C4-2B (cell line): ENCODE measurements around the gene FSTL5.

Experiments
- H3K27ac ChIP-seq: fragments of 450-650 bp; 2 replicates; pipeline ENCODE4 v1.5.1; 2017
- ZFX ChIP-seq: fragments of 450-650 bp; IDR thresholded peaks from 2 replicates; pipeline ENCODE4 v1.6.1; 2017
- TF ChIP-seq, protein P1 (sequence below): fragments of 450-650 bp; conservative IDR thresholded peaks from 2 replicates; pipeline ENCODE4 v1.5.1; 2017; ENCODE audit warnings: mild to moderate bottlenecking

The FSTL5 gene

GRCh38 chr4:161936625-161937550 lies 226.9 kb downstream of the FSTL5 start:
- H3K27ac ChIP-seq, result no peak overlapping the region
- TF ChIP-seq, protein P1, sequence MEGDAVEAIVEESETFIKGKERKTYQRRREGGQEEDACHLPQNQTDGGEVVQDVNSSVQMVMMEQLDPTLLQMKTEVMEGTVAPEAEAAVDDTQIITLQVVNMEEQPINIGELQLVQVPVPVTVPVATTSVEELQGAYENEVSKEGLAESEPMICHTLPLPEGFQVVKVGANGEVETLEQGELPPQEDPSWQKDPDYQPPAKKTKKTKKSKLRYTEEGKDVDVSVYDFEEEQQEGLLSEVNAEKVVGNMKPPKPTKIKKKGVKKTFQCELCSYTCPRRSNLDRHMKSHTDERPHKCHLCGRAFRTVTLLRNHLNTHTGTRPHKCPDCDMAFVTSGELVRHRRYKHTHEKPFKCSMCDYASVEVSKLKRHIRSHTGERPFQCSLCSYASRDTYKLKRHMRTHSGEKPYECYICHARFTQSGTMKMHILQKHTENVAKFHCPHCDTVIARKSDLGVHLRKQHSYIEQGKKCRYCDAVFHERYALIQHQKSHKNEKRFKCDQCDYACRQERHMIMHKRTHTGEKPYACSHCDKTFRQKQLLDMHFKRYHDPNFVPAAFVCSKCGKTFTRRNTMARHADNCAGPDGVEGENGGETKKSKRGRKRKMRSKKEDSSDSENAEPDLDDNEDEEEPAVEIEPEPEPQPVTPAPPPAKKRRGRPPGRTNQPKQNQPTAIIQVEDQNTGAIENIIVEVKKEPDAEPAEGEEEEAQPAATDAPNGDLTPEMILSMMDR, result no peak
- TF ChIP-seq ZFX, result no peak

- TF ChIP-seq ZFX, result no peak
- TF ChIP-seq, protein P1, result no peak
- H3K27ac ChIP-seq, result no peak overlapping the region
These were observed 232.7 kb downstream of the FSTL5 start for GRCh38 chr4:161931089-161931488.

DNA sequence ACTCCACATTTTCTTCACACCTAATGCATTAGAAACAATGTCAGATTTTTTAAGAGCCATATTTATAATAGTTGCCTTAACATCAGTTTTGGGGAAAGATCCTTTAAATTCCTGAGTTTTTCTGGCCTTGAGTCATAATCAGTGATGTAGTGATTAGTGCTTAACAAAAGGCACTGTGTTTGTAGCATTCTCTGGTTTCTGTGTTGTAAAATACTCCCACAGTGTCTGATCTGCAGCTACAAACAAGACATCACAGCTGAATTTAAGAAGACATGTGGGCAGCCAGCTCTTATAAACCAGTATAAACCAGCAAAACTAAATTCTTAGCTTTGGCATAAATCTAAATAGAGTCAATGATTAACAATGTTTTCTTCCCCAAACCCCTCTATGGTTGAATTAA lies 233.8 kb downstream of the FSTL5 start:
- TF ChIP-seq ZFX, result no peak
- TF ChIP-seq, protein P1, result no peak
- no peak overlapping the region for H3K27ac ChIP-seq

- no peak overlapping the region for H3K27ac ChIP-seq
- TF ChIP-seq, protein P1, result no peak
- TF ChIP-seq ZFX, result no peak
These were observed 237.6 kb downstream of the FSTL5 start for GRCh38 chr4:161926033-161926828.

DNA sequence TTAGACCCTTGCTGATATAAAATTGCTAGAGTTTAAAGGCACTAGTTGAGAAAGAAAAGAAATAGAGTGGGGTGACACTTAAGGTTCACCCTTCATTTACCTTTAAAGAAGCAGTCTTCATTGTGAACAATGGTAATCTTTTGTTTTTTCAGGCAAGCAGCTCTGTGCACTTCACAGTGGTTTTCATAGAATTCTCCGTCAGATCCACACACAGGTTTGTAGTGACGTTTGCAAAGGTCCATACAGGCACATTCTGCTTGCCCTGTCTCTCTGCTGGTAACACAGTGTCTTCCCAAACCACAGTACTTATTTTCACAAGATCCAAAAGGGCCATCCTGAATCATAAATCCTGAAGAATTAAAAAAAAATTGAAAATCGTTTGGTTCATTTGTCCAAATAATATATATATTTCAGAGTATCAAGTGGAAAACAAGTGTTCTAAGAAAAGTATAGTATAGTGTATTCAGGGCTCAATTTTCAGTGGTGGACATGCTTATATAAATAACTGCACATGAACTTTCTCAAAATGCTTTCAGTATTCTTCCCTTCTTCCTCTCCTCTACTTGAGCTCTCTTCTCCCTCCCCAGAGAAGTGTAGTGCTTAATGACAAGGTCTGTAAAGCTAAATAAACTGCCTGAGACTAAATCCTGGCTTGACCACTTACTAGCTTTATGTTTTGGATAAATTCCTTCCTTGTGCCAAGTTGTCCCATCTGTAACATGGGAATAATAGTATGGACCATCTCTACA lies 243.3 kb downstream of the FSTL5 start:
- no peak overlapping the region for H3K27ac ChIP-seq
- TF ChIP-seq, protein P1, result no peak
- no peak for TF ChIP-seq ZFX

GRCh38 chr4:161919442-161920220 lies 244.2 kb downstream of the FSTL5 start:
- TF ChIP-seq, protein P1, result no peak
- no peak for TF ChIP-seq ZFX
- H3K27ac ChIP-seq, result no peak overlapping the region
